CD1c-positive myeloid dendritic cell (primary cell): ENCODE results near the gene ZNF624.
"Not testable (repeated sequence)": the region's sequence is repeated elsewhere in the genome, so short reads cannot be mapped to it uniquely, and the experiment has no call there.

Experiments used
- DNase-seq: peaks from one replicate; pipeline ENCODE4 v3.0.0-alpha.2; 2016; ENCODE audit errors: extremely low spot score

The ZNF624 gene

GRCh38 chr17:16653367-16654041, at the start of gene ZNF624:
ZNF624 (minus strand) TSS chr17:16653850.
- DNase-seq: peak; percentile 93

GRCh38 chr17:16697603-16698002, 44.0 kb upstream of the ZNF624 start:
- DNase-seq: not testable (repeated sequence)

GRCh38 chr17:16690447-16690846, 36.8 kb upstream of the ZNF624 start:
- not testable (repeated sequence) for DNase-seq

GRCh38 chr17:16689731-16690281, 36.2 kb upstream of the ZNF624 start, which contains the start of gene CCDC144A:
CCDC144A (plus strand) TSS chr17:16690241; CDS start chr17:16690401, 160 bp downstream.
- DNase-seq: peak; percentile 30

- not testable (repeated sequence) for DNase-seq
Observed at GRCh38 chr17:16687151-16687550, 33.5 kb upstream of the ZNF624 start.

- DNase-seq: not testable (repeated sequence)
Observed at GRCh38 chr17:16686019-16686418, 32.4 kb upstream of the ZNF624 start.

- not testable (repeated sequence) for DNase-seq
Observed at GRCh38 chr17:16683290-16684138, 29.9 kb upstream of the ZNF624 start.

GRCh38 chr17:16676676-16677268, 23.1 kb upstream of the ZNF624 start:
- no peak for DNase-seq

GRCh38 chr17:16666907-16667636, 13.4 kb upstream of the ZNF624 start:
- DNase-seq: not testable (repeated sequence)

GRCh38 chr17:16666553-16666906, 12.9 kb upstream of the ZNF624 start:
- not testable (repeated sequence) for DNase-seq

- no peak for DNase-seq
Observed at GRCh38 chr17:16662936-16663335, 9.3 kb upstream of the ZNF624 start.

- DNase-seq: no peak
Observed at GRCh38 chr17:16661217-16661616, 7.6 kb upstream of the ZNF624 start.

GRCh38 chr17:16652847-16653366, 743 bp downstream of the ZNF624 start:
- DNase-seq: no peak

- no peak for DNase-seq
Observed at GRCh38 chr17:16652252-16652651, 1.4 kb downstream of the ZNF624 start.

GRCh38 chr17:16649585-16649984, 4.1 kb downstream of the ZNF624 start:
- no peak for DNase-seq

GRCh38 chr17:16639438-16639837, 14.2 kb downstream of the ZNF624 start:
- no peak for DNase-seq

GRCh38 chr17:16623282-16623681, 30.4 kb downstream of the ZNF624 start:
- no peak for DNase-seq

- no peak for DNase-seq
Observed at GRCh38 chr17:16622540-16623277, 30.9 kb downstream of the ZNF624 start.

GRCh38 chr17:16617481-16618060, 36.1 kb downstream of the ZNF624 start:
- no peak for DNase-seq

- DNase-seq: no peak
Observed at GRCh38 chr17:16599537-16599936, 54.1 kb downstream of the ZNF624 start.
